ENCODE data around the gene PRKCB. TPM values are rescaled to one million over a fixed set of nuclear protein-coding genes. Genes with fewer than 3 reads are reported as not detected.

Gene PRKCB
- total RNA-seq, 4 donors from 2014 or later: 7.7 to 40.0 (median 12.2) TPM

- Histone ChIP-seq H3K4me3 (no peak overlapping the region), H3K36me3 (no peaks in the 10 kb centered on the region), H3K4me1 (no peaks in the 10 kb centered on the region), H3K9me3 (no peaks in the 10 kb centered on the region), H3K27ac (no peak overlapping the region), H3K27me3 (no peaks in the 10 kb centered on the region)
- TF ChIP-seq CTCF (IDR thresholded peaks at IDR 0.05): no peak
- TF ChIP-seq POLR2AphosphoS5 (IDR thresholded peaks at IDR 0.05): no peak
- no peak for TF ChIP-seq POLR2A (IDR thresholded peaks at IDR 0.05)
- no peak for TF ChIP-seq EP300 (IDR thresholded peaks at IDR 0.05)
- DNase-seq (ENCODE audit: low spot score in 2 of 2): no peak
- WGBS: 55% methylated on average over 3 of the region's 3 CpGs
Measured at GRCh38 chr16:24139282-24139681, 303.5 kb downstream of the PRKCB start.

GRCh38 chr16:24140730-24141129, 304.9 kb downstream of the PRKCB start:
- Histone ChIP-seq H3K9me3 (no peaks in the 10 kb centered on the region), H3K27ac (no peak overlapping the region), H3K27me3 (no peaks in the 10 kb centered on the region), H3K4me3 (no peak overlapping the region), H3K4me1 (no peaks in the 10 kb centered on the region), H3K36me3 (no peaks in the 10 kb centered on the region)
- WGBS: 58% methylated on average over 2 of the region's 2 CpGs
- TF ChIP-seq POLR2AphosphoS5 (IDR thresholded peaks at IDR 0.05) (no peak), EP300 (IDR thresholded peaks at IDR 0.05) (no peak), POLR2A (IDR thresholded peaks at IDR 0.05) (no peak), CTCF (IDR thresholded peaks at IDR 0.05) (no peak)
- no peak for DNase-seq (ENCODE audit: low spot score in 2 of 2)

- WGBS: 81% methylated on average over 5 of the region's 5 CpGs
- no peak overlapping the region for H3K4me3 ChIP-seq
- no peaks in the 10 kb centered on the region for H3K4me1 ChIP-seq
Measured at GRCh38 chr16:24141466-24141865, 305.7 kb downstream of the PRKCB start.

GRCh38 chr16:24141917-24142316, 306.1 kb downstream of the PRKCB start:
- H3K27ac ChIP-seq: no peak overlapping the region
- 87% methylated on average over 2 of the region's 2 CpGs for WGBS

More at GRCh38 chr16:24141466-24141865, 305.7 kb downstream of the PRKCB start:
- Histone ChIP-seq H3K27me3 (no peaks in the 10 kb centered on the region), H3K27ac (no peak overlapping the region), H3K36me3 (no peaks in the 10 kb centered on the region), H3K9me3 (no peaks in the 10 kb centered on the region)
- no peak for DNase-seq (ENCODE audit: low spot score in 2 of 2)
- TF ChIP-seq EP300 (IDR thresholded peaks at IDR 0.05): no peak
- no peak for TF ChIP-seq POLR2A (IDR thresholded peaks at IDR 0.05)
- TF ChIP-seq CTCF (IDR thresholded peaks at IDR 0.05): no peak

GRCh38 chr16:24145927-24146326, 310.1 kb downstream of the PRKCB start:
- no peak for TF ChIP-seq CTCF (IDR thresholded peaks at IDR 0.05)
- no peak for TF ChIP-seq POLR2A (IDR thresholded peaks at IDR 0.05)
- no peak for DNase-seq (ENCODE audit: low spot score in 2 of 2)
- no peaks in the 10 kb centered on the region for H3K4me1 ChIP-seq
- H3K27ac ChIP-seq: no peak overlapping the region
- H3K9me3 ChIP-seq: no peaks in the 10 kb centered on the region
- H3K4me3 ChIP-seq: no peak overlapping the region
- no peaks in the 10 kb centered on the region for H3K36me3 ChIP-seq
- 87% methylated on average over 3 of the region's 3 CpGs for WGBS
- H3K27me3 ChIP-seq: no peaks in the 10 kb centered on the region

More at GRCh38 chr16:24141917-24142316, 306.1 kb downstream of the PRKCB start:
- H3K9me3 ChIP-seq: no peaks in the 10 kb centered on the region
- TF ChIP-seq CTCF (IDR thresholded peaks at IDR 0.05): no peak
- TF ChIP-seq POLR2A (IDR thresholded peaks at IDR 0.05): no peak
- TF ChIP-seq EP300 (IDR thresholded peaks at IDR 0.05): no peak
- TF ChIP-seq POLR2AphosphoS5 (IDR thresholded peaks at IDR 0.05): no peak
- H3K4me1 ChIP-seq: no peaks in the 10 kb centered on the region
- no peaks in the 10 kb centered on the region for H3K36me3 ChIP-seq
- no peaks in the 10 kb centered on the region for H3K27me3 ChIP-seq
- no peak overlapping the region for H3K4me3 ChIP-seq
- DNase-seq (ENCODE audit: low spot score in 2 of 2): no peak
